Measurements from ENCODE around the gene ZNF629. TPM values are rescaled to one million over a fixed set of nuclear protein-coding genes. Genes with fewer than 3 reads are reported as not detected.

The ZNF629 gene
- total RNA-seq, 2 experiments from 2014 or later = 1.0 to 1.2 TPM

- CTCF ChIA-PET = no interaction called here
- Mint-ChIP-seq H3K9me3 (no peaks in the 10 kb centered on the region), H3K27ac (no peak overlapping the region), H3K4me3 (no peak overlapping the region), H3K4me1 (peaks cover 10% of the 10 kb centered on the region), H3K36me3 (ENCODE audit: low read depth) (peaks cover 70% of the 10 kb centered on the region), H3K27me3 (no peaks in the 10 kb centered on the region)
- POLR2A ChIA-PET = interaction anchor here (1.4 to 4.5 kb wide), 2 partner anchors 11 to 77 kb away, joined by 3 to 16 read pairs; partner anchors contain the start of gene PHKG2
- DNase-seq = no peak
These were observed 49.8 kb downstream of the ZNF629 start for GRCh38 chr16:30736995-30737793.

GRCh38 chr16:30731411-30731810, 55.6 kb downstream of the ZNF629 start:
- H3K36me3 Mint-ChIP-seq (ENCODE audit: low read depth) = peaks cover 64% of the 10 kb centered on the region
- no peak overlapping the region for H3K27ac Mint-ChIP-seq

GRCh38 chr16:30728899-30729672, 57.9 kb downstream of the ZNF629 start:
- H3K27me3 Mint-ChIP-seq = no peaks in the 10 kb centered on the region
- peaks cover 14% of the 10 kb centered on the region for H3K4me1 Mint-ChIP-seq
- POLR2A ChIA-PET = no interaction called here
- H3K27ac Mint-ChIP-seq = no peak overlapping the region
- CTCF ChIA-PET = no interaction called here
- no peak for DNase-seq
- H3K9me3 Mint-ChIP-seq = no peaks in the 10 kb centered on the region
- H3K4me3 Mint-ChIP-seq = no peak overlapping the region
- H3K36me3 Mint-ChIP-seq (ENCODE audit: low read depth) = peaks cover 68% of the 10 kb centered on the region

More at GRCh38 chr16:30731411-30731810, 55.6 kb downstream of the ZNF629 start:
- CTCF ChIA-PET = no interaction called here
- DNase-seq = no peak
- Mint-ChIP-seq H3K27me3 (no peaks in the 10 kb centered on the region), H3K9me3 (no peaks in the 10 kb centered on the region), H3K4me1 (peaks cover 14% of the 10 kb centered on the region), H3K4me3 (no peak overlapping the region)
- POLR2A ChIA-PET = interaction anchor here (1.1 to 2.2 kb wide), 4 partner anchors 9 to 144 kb away, joined by 3 to 12 read pairs (median 4); partner anchors contain the start of genes PHKG2 and SRCAP

Other genes starting within 250 kb of the ZNF629 start
- 10 to 100 TPM; 16.0 to 16.8 TPM for gene ZNF764, start 228.8 kb downstream of the ZNF629 start, total RNA-seq
- 10 to 100 TPM; 19.2 to 22.8 TPM for gene ZNF688, start 215.5 kb downstream of the ZNF629 start, total RNA-seq
- gene ZNF785, start 201.5 kb downstream of the ZNF629 start, total RNA-seq = 10 to 100 TPM; 12.9 to 13.3 TPM
- 10 to 100 TPM in 1 of 2 experiments, 1 to 10 TPM in 1; 9.9 to 11.7 TPM for gene ZNF689, start 176.8 kb downstream of the ZNF629 start, total RNA-seq
- gene PRR14, start 136.2 kb downstream of the ZNF629 start, total RNA-seq = 10 to 100 TPM; 78.4 to 86.1 TPM
- gene FBRS, start 128.8 kb downstream of the ZNF629 start, total RNA-seq = 100 to 1,000 TPM; 106 to 107 TPM
- 10 to 100 TPM; 63.2 to 65.0 TPM for gene SRCAP, start 88.0 kb downstream of the ZNF629 start, total RNA-seq
- gene PHKG2, start 38.8 kb downstream of the ZNF629 start, total RNA-seq = 10 to 100 TPM; 34.5 to 38.6 TPM
- gene CFAP119, start 25.1 kb downstream of the ZNF629 start, total RNA-seq = 1 to 10 TPM; 3.1 to 4.1 TPM
- 10 to 100 TPM; 96.1 to 96.2 TPM for gene RNF40, start 24.9 kb downstream of the ZNF629 start, total RNA-seq
- 10 to 100 TPM; 22.3 to 23.5 TPM for gene BCL7C, start 106.9 kb upstream of the ZNF629 start, total RNA-seq
- under 1 TPM; 0.20 to 0.25 TPM for gene CTF1, start 109.4 kb upstream of the ZNF629 start, total RNA-seq
- gene FBXL19, start 136.4 kb upstream of the ZNF629 start, total RNA-seq = 10 to 100 TPM; 25.8 to 27.2 TPM
- 10 to 100 TPM; 30.3 to 33.6 TPM for gene ORAI3, start 161.9 kb upstream of the ZNF629 start, total RNA-seq
- 10 to 100 TPM; 18.8 to 20.3 TPM for gene SETD1A, start 170.5 kb upstream of the ZNF629 start, total RNA-seq
- 1 to 10 TPM; 7.1 to 7.5 TPM for gene HSD3B7, start 198.0 kb upstream of the ZNF629 start, total RNA-seq
- 1 to 10 TPM; 1.5 to 1.7 TPM for gene STX1B, start 223.4 kb upstream of the ZNF629 start, total RNA-seq
- 10 to 100 TPM; 67.2 to 70.0 TPM for gene STX4, start 246.4 kb upstream of the ZNF629 start, total RNA-seq

Measured in activated CD4-positive, alpha-beta memory T cell treated with anti-CD3 and anti-CD28 coated beads, Interleukin-2, amount 10 ng/mL, durations not matched to agents 7 days and 5 days (primary cell).